ENCODE data around the gene LRRC56.

Gene LRRC56

GRCh38 chr11:554428-555226 lies 17.3 kb downstream of the LRRC56 start (continued):
- TF ChIP-seq ZNF366 (tag by site-specific recombination; conservative IDR thresholded peaks at IDR 0.05): no peak
- peak; percentile 27; the same call in 1 of the 2 replicates for TF ChIP-seq EGR2 (tag by site-specific recombination; IDR thresholded peaks at IDR 0.05; ENCODE audit: low read depth)
- TF ChIP-seq ZBTB26 (tag by site-specific recombination; optimal IDR thresholded peaks at IDR 0.05): peak; percentile 42
- TF ChIP-seq OVOL3 (tag by site-specific recombination; IDR thresholded peaks at IDR 0.05): no peak
- no peak for TF ChIP-seq KLF10 (tag by site-specific recombination; IDR thresholded peaks at IDR 0.05)
- no peak for TF ChIP-seq KLF16 (tag by site-specific recombination; IDR thresholded peaks at IDR 0.05)
- no peak for TF ChIP-seq SCRT1 (tag by site-specific recombination; IDR thresholded peaks at IDR 0.05; ENCODE audit: borderline replicate concordance)
- no peak for TF ChIP-seq ZNF521 (tag by site-specific recombination; IDR thresholded peaks at IDR 0.05)
- TF ChIP-seq PBX3 (CRISPR knock-in tag; IDR thresholded peaks at IDR 0.05): no peak
- TF ChIP-seq ZNF341 (tag by site-specific recombination; IDR thresholded peaks at IDR 0.05; ENCODE audit: low read depth): no peak
- TF ChIP-seq ZNF600 (tag by site-specific recombination; IDR thresholded peaks at IDR 0.05): no peak
- TF ChIP-seq ZNF10 (tag by site-specific recombination; IDR thresholded peaks at IDR 0.05): no peak
- no peak for TF ChIP-seq ZNF785 (tag by site-specific recombination; IDR thresholded peaks at IDR 0.05)
- TF ChIP-seq ZNF654 (tag by site-specific recombination; IDR thresholded peaks at IDR 0.05; ENCODE audit: low read depth): peak; percentile 27
- no peak for TF ChIP-seq ZNF830 (tag by site-specific recombination; IDR thresholded peaks at IDR 0.05; ENCODE audit: low read depth)
- no peak for TF ChIP-seq SALL2 (tag by site-specific recombination; IDR thresholded peaks at IDR 0.05; ENCODE audit: borderline replicate concordance)
- TF ChIP-seq ZNF248 (tag by site-specific recombination; IDR thresholded peaks at IDR 0.05): no peak
- no peak for TF ChIP-seq ZBTB20 (tag by site-specific recombination; IDR thresholded peaks at IDR 0.05)
- 0 out of 2 replicates have a peak, but pooled peaks have one; percentile 14 for TF ChIP-seq GLIS1 (tag by site-specific recombination; IDR thresholded peaks at IDR 0.05)
- TF ChIP-seq ZNF354C (tag by site-specific recombination; IDR thresholded peaks at IDR 0.05; ENCODE audit: borderline replicate concordance, low read depth): no peak
- TF ChIP-seq ZNF580 (tag by site-specific recombination; IDR thresholded peaks at IDR 0.05): no peak
- peak; percentile 24; the same call in 1 of the 2 replicates for TF ChIP-seq GLIS2 (tag by site-specific recombination; IDR thresholded peaks at IDR 0.05)
- TF ChIP-seq KLF9 (tag by site-specific recombination; IDR thresholded peaks at IDR 0.05; ENCODE audit: low read depth): no peak
- TF ChIP-seq MEIS1 (CRISPR knock-in tag; IDR thresholded peaks at IDR 0.05; ENCODE audit: borderline replicate concordance): no peak
- no peak for TF ChIP-seq ZNF292 (tag by site-specific recombination; IDR thresholded peaks at IDR 0.05; ENCODE audit: borderline replicate concordance, low read depth)
- TF ChIP-seq ZNF747 (tag by site-specific recombination; IDR thresholded peaks at IDR 0.05): no peak
- TF ChIP-seq ZSCAN23 (tag by site-specific recombination; IDR thresholded peaks at IDR 0.05): no peak
- no peak for TF ChIP-seq ZNF302 (tag by site-specific recombination; IDR thresholded peaks at IDR 0.05; ENCODE audit: low read depth)
- TF ChIP-seq ZBTB8A (tag by site-specific recombination; IDR thresholded peaks at IDR 0.05): peak; percentile 80
- no peak for TF ChIP-seq ZNF121 (tag by site-specific recombination; IDR thresholded peaks at IDR 0.05)
- TF ChIP-seq ZNF843 (tag by site-specific recombination; IDR thresholded peaks at IDR 0.05): no peak
- no peak for TF ChIP-seq FEZF1 (tag by site-specific recombination; IDR thresholded peaks at IDR 0.05)
- TF ChIP-seq ZNF223 (tag by site-specific recombination; IDR thresholded peaks at IDR 0.05): no peak
- TF ChIP-seq HOXA7 (CRISPR knock-in tag; IDR thresholded peaks at IDR 0.05; ENCODE audit: borderline replicate concordance): no peak
- TF ChIP-seq ZNF548 (tag by site-specific recombination; IDR thresholded peaks at IDR 0.05): no peak

Measured in HEK293 (cell line).